ENCODE data around the gene LVRN. TPM values are rescaled to one million over a fixed set of nuclear protein-coding genes. Genes with fewer than 3 reads are reported as not detected.

The LVRN gene
- total RNA-seq, 4 donors from 2014 or later = 0.55 to 3.0 (median 1.7) TPM

GRCh38 chr5:115968770-115969169 lies 6.5 kb downstream of the LVRN start:
- intact Hi-C loops (cut with DNase I; ENCODE audit: low total_unique reads) = no loop called here
- TF ChIP-seq CTCF (IDR thresholded peaks at IDR 0.05) (no peak), POLR2A (IDR thresholded peaks at IDR 0.05) (no peak)
- H3K4me3 ChIP-seq (ENCODE audit: low read depth, poor library complexity, severe bottlenecking) = no peak overlapping the region
- DNase-seq (ENCODE audit: low spot score in 2 of 2) = no peak
- WGBS, 2 donors = 84 to 86% methylated on average over 2 of the region's 2 CpGs

- TF ChIP-seq POLR2A (IDR thresholded peaks at IDR 0.05) (no peak), CTCF (IDR thresholded peaks at IDR 0.05) (no peak)
- no peak for DNase-seq (ENCODE audit: low spot score in 2 of 2)
- 69 to 71% methylated on average over 4 of the region's 4 CpGs for WGBS, 2 donors
- intact Hi-C loops (cut with DNase I; ENCODE audit: low total_unique reads) = no loop called here
- H3K4me3 ChIP-seq (ENCODE audit: low read depth, poor library complexity, severe bottlenecking) = no peak overlapping the region
Measured at GRCh38 chr5:115977096-115977495, 14.8 kb downstream of the LVRN start.

- H3K4me3 ChIP-seq (ENCODE audit: low read depth, poor library complexity, severe bottlenecking) = no peak overlapping the region
- intact Hi-C loops (cut with DNase I; ENCODE audit: low total_unique reads) = no loop called here
- TF ChIP-seq CTCF (IDR thresholded peaks at IDR 0.05) = no peak
- TF ChIP-seq POLR2A (IDR thresholded peaks at IDR 0.05) = no peak
- peak in 1 of 2 donors; percentile 38 for DNase-seq (ENCODE audit: low spot score in 2 of 2)
- WGBS, 2 donors = 36 to 50% methylated on average over 2 of the region's 2 CpGs
Measured at GRCh38 chr5:115977988-115978387, 15.7 kb downstream of the LVRN start.

GRCh38 chr5:115978779-115979178 lies 16.5 kb downstream of the LVRN start:
- no peak for DNase-seq (ENCODE audit: low spot score in 2 of 2)
- intact Hi-C loops (cut with DNase I; ENCODE audit: low total_unique reads) = no loop called here
- WGBS, 2 donors = 73 to 74% methylated on average over 2 of the region's 2 CpGs
- TF ChIP-seq CTCF (IDR thresholded peaks at IDR 0.05) (no peak), POLR2A (IDR thresholded peaks at IDR 0.05) (no peak)
- no peak overlapping the region for H3K4me3 ChIP-seq (ENCODE audit: low read depth, poor library complexity, severe bottlenecking)

- 47 to 56% methylated on average over 3 of the region's 3 CpGs for WGBS, 2 donors
- H3K4me3 ChIP-seq (ENCODE audit: low read depth, poor library complexity, severe bottlenecking) = no peak overlapping the region
- intact Hi-C loops (cut with DNase I; ENCODE audit: low total_unique reads) = no loop called here
- no peak for TF ChIP-seq POLR2A (IDR thresholded peaks at IDR 0.05)
- no peak for TF ChIP-seq CTCF (IDR thresholded peaks at IDR 0.05)
- no peak for DNase-seq (ENCODE audit: low spot score in 2 of 2)
Measured at GRCh38 chr5:115979201-115980041, 17.1 kb downstream of the LVRN start.
